NCI-H146 treated with DMSO at 0.1 percent for 48 hours (cell line): Measurements from ENCODE around the gene DPEP2.

Experiments
- DNase-seq: peaks from one replicate; lab custom pipeline; 2025; ENCODE audit not compliant: unreplicated experiment; lab: John Stamatoyannopoulos, UW

The DPEP2 gene

GRCh38 chr16:67957622-67958021 is 41.7 kb downstream of the DPEP2 start:
- no peak for DNase-seq

- no peak for DNase-seq
Observed at GRCh38 chr16:67954421-67955196, 44.7 kb downstream of the DPEP2 start.

- no peak for DNase-seq
Observed at GRCh38 chr16:67953641-67954375, 45.5 kb downstream of the DPEP2 start.

GRCh38 chr16:67951485-67951884 is 47.8 kb downstream of the DPEP2 start:
- DNase-seq = no peak

- DNase-seq = no peak
Observed at GRCh38 chr16:67950335-67950843, 48.9 kb downstream of the DPEP2 start.

- DNase-seq = no peak
Observed at GRCh38 chr16:67949645-67950044, 49.6 kb downstream of the DPEP2 start.

- no peak for DNase-seq
Observed at GRCh38 chr16:67948015-67948414, 51.3 kb downstream of the DPEP2 start.

GRCh38 chr16:67946966-67947558 is 52.2 kb downstream of the DPEP2 start:
- DNase-seq = no peak

GRCh38 chr16:67946128-67946569 is 53.1 kb downstream of the DPEP2 start:
- no peak for DNase-seq

- DNase-seq = no peak
Observed at GRCh38 chr16:67945392-67945933, 53.8 kb downstream of the DPEP2 start.

- DNase-seq = no peak
Observed at GRCh38 chr16:67944690-67945391, 54.4 kb downstream of the DPEP2 start.

- DNase-seq = no peak
Observed at GRCh38 chr16:67943619-67944504, 55.4 kb downstream of the DPEP2 start, which contains the start of gene LCAT. Gene LCAT, minus strand, starts transcription at chr16:67944120. Its CDS starts 19 bp downstream, at chr16:67944101.

- no peak for DNase-seq
Observed at GRCh38 chr16:67943256-67943618, 56.0 kb downstream of the DPEP2 start.

GRCh38 chr16:67942510-67943255 is 56.6 kb downstream of the DPEP2 start:
- DNase-seq = no peak

GRCh38 chr16:67942200-67942509 is 57.1 kb downstream of the DPEP2 start:
- no peak for DNase-seq

GRCh38 chr16:67941469-67942199 is 57.6 kb downstream of the DPEP2 start:
- DNase-seq = no peak

- no peak for DNase-seq
Observed at GRCh38 chr16:67940446-67941089, 58.7 kb downstream of the DPEP2 start.
